Esophagus muscularis mucosa (tissue), 4 donors: Measurements from ENCODE around the gene RBPJ. TPM values are rescaled to one million over a fixed set of nuclear protein-coding genes. Genes with fewer than 3 reads are reported as not detected.

Experiments used
- DNase-seq: peaks from one replicate; pipeline ENCODE4 v3.0.0-alpha.2; 2017; ENCODE audit errors: extremely low spot score
- H3K27ac ChIP-seq, 4 donors: fragments of 200-600 bp; sonication (generic); replicated peaks in 1 of 4; 1 replicate in 3 of 4; 2 replicates in 1 of 4; pipeline ENCODE4 v1.5.1; 2016 to 2019; ENCODE audit warnings: mild to moderate bottlenecking in 1 of 4
- H3K27me3 ChIP-seq, 4 donors: fragments of 200-600 bp; sonication (generic); one replicate each; pipeline versions ENCODE4 v1.5.1 to v1.6.0; 2016 to 2019
- H3K36me3 ChIP-seq, 4 donors: fragments of 200-600 bp; sonication (generic); one replicate each; pipeline ENCODE4 v1.5.1; 2016 to 2019
- H3K4me1 ChIP-seq, 4 donors: fragments of 200-600 bp; sonication (generic); one replicate each; pipeline ENCODE4 v1.5.1; 2016 to 2019
- H3K4me3 ChIP-seq, 4 donors: fragments of 200-600 bp; sonication (generic); 1 replicate in 2 of 4; 2 replicates in 2 of 4; pipeline ENCODE4 v1.5.1; 2016 to 2019; ENCODE audit warnings: mild to moderate bottlenecking in 4 of 4, moderate library complexity in 1 of 4
- H3K9me3 ChIP-seq, 4 donors: fragments of 200-600 bp; sonication (generic); 1 replicate in 3 of 4; 2 replicates in 1 of 4; pipeline ENCODE4 v1.5.1; 2016 to 2019
- CTCF ChIP-seq, 3 experiments: fragments of 200-600 bp in 2 of 3; fragments of 450-650 bp in 1 of 3; sonication (generic) in 2 of 3; IDR thresholded peaks; one replicate each; pipeline ENCODE4 v1.5.1; 2017 to 2019; ENCODE audit warnings: antibody characterized with exemption in 3 of 3, mild to moderate bottlenecking in 2 of 3, moderate library complexity in 1 of 3
- EP300 ChIP-seq: sonication (generic); formaldehyde crosslinking; IDR thresholded peaks from one replicate; pipeline ENCODE4 v1.6.1; 2017; ENCODE audit warnings: antibody characterized with exemption
- POLR2A ChIP-seq: fragments of 450-650 bp; IDR thresholded peaks from one replicate; pipeline ENCODE4 v1.6.1; 2017; ENCODE audit warnings: antibody characterized with exemption, moderate library complexity, mild to moderate bottlenecking, low read depth
- POLR2AphosphoS5 ChIP-seq, 2 donors: sonication (generic); formaldehyde crosslinking; IDR thresholded peaks; one replicate each; pipeline ENCODE4 v1.6.1; 2017; ENCODE audit warnings: antibody characterized with exemption in 2 of 2
- WGBS: methylation state at CpG from one replicate; pipeline ENCODE4 v1.1.5; 2018; 5-methylcytosine and 5-hydroxymethylcytosine counted together
- intact Hi-C: fragments of 100-400 bp; cut with DNase I; formaldehyde crosslinking; loops from one replicate; pipeline ENCODE4 v1.15.1; 2023
- total RNA-seq, 4 donors: library from RNA; depleted of rRNA; stranded (reverse); fragments of >200 nt; gene quantifications; one replicate each; pipeline versions ENCODE4 v1.1.0 to v1.2.1, GENCODE V29; 2016

The RBPJ gene
- total RNA-seq, 4 donors from 2014 or later = 49.7 to 75.2 (median 60.8) TPM

GRCh38 chr4:26420438-26420837 is 99.6 kb downstream of the RBPJ start:
- Histone ChIP-seq H3K27me3 (no peaks in the 10 kb centered on the region), H3K4me3 (no peak overlapping the region), H3K9me3 (no peaks in the 10 kb centered on the region), H3K27ac (peak overlapping the region in 3 of 4 donors; percentile 20 to 34 (median 30)), H3K4me1 (peaks cover 0 to 32% (median 23%) of the 10 kb centered on the region in 4 donors), H3K36me3 (peaks cover 0 to 27% (median 13%) of the 10 kb centered on the region in 4 donors)
- TF ChIP-seq EP300 (no peak), CTCF (IDR thresholded peaks at IDR 0.05) (no peak), POLR2AphosphoS5 (IDR thresholded peaks at IDR 0.05) (no peak), POLR2A (no peak)
- WGBS = 77% methylated on average over 2 of the region's 2 CpGs
- no peak for DNase-seq
- intact Hi-C loops = no loop called here

DNA sequence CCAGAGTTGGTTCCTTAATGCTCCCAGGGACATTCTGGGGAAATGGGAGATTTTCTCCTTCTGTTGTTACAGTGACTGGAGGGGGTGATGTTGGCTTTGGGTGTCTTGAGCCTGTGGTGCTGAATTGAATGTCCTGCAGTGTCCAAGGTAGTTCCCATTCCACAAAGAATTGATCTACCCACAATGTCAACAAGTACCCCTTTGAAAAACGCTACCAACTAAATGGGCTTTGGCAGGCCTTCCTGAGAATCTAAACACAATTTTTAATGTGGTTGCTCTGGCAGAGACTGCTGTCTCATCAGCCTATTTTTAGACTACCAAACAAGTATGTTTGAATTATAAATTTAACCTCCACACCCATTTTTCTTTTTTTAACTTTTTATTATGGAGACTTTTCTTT is 100.1 kb downstream of the RBPJ start:
- intact Hi-C loops = no loop called here
- peaks cover 0 to 27% (median 20%) of the 10 kb centered on the region in 4 donors for H3K4me1 ChIP-seq
- WGBS = 43% methylated on average over 1 of the region's 1 CpG
- DNase-seq = no peak
- H3K9me3 ChIP-seq = no peaks in the 10 kb centered on the region
- peaks cover 0 to 28% (median 14%) of the 10 kb centered on the region in 4 donors for H3K36me3 ChIP-seq
- no peaks in the 10 kb centered on the region for H3K27me3 ChIP-seq
- TF ChIP-seq POLR2AphosphoS5 (IDR thresholded peaks at IDR 0.05) (no peak), EP300 (no peak), CTCF (IDR thresholded peaks at IDR 0.05) (no peak), POLR2A (no peak)
- H3K27ac ChIP-seq = peak overlapping the region in 3 of 4 donors; percentile 20 to 34 (median 30)
- no peak overlapping the region for H3K4me3 ChIP-seq

- H3K4me3 ChIP-seq = no peak overlapping the region
- TF ChIP-seq POLR2A = no peak
- TF ChIP-seq EP300 = no peak
- TF ChIP-seq POLR2AphosphoS5 (IDR thresholded peaks at IDR 0.05) = no peak
- TF ChIP-seq CTCF (IDR thresholded peaks at IDR 0.05) = no peak
- H3K27ac ChIP-seq = no peak overlapping the region
- intact Hi-C loops = no loop called here
- H3K27me3 ChIP-seq = no peaks in the 10 kb centered on the region
- 78% methylated on average over 2 of the region's 2 CpGs for WGBS
- H3K4me1 ChIP-seq = peaks cover 0 to 22% (median 19%) of the 10 kb centered on the region in 4 donors
- no peaks in the 10 kb centered on the region for H3K9me3 ChIP-seq
- no peak for DNase-seq
- peaks cover under 1 to 34% (median 21%) of the 10 kb centered on the region in 4 donors for H3K36me3 ChIP-seq
These were observed 103.3 kb downstream of the RBPJ start for GRCh38 chr4:26424153-26424552.

GRCh38 chr4:26424838-26425237 is 104.0 kb downstream of the RBPJ start:
- TF ChIP-seq CTCF (IDR thresholded peaks at IDR 0.05) (no peak), POLR2AphosphoS5 (IDR thresholded peaks at IDR 0.05) (no peak), POLR2A (no peak), EP300 (no peak)
- H3K4me3 ChIP-seq = no peak overlapping the region
- H3K4me1 ChIP-seq = peaks cover 0 to 22% (median 19%) of the 10 kb centered on the region in 4 donors
- no peak overlapping the region for H3K27ac ChIP-seq
- no peaks in the 10 kb centered on the region for H3K9me3 ChIP-seq
- intact Hi-C loops = no loop called here
- no peak for DNase-seq
- 100% methylated on average over 3 of the region's 3 CpGs for WGBS
- H3K27me3 ChIP-seq = no peaks in the 10 kb centered on the region
- H3K36me3 ChIP-seq = peaks cover 5 to 41% (median 24%) of the 10 kb centered on the region in 4 donors

GRCh38 chr4:26425953-26426352 is 105.1 kb downstream of the RBPJ start:
- Histone ChIP-seq H3K4me3 (no peak overlapping the region), H3K36me3 (peaks cover 10 to 52% (median 33%) of the 10 kb centered on the region in 4 donors), H3K4me1 (peaks cover 0 to 14% (median 10%) of the 10 kb centered on the region in 4 donors), H3K27me3 (no peaks in the 10 kb centered on the region), H3K9me3 (no peaks in the 10 kb centered on the region), H3K27ac (no peak overlapping the region)
- 89% methylated on average over 1 of the region's 1 CpG for WGBS
- intact Hi-C loops = no loop called here
- TF ChIP-seq EP300 (no peak), CTCF (IDR thresholded peaks at IDR 0.05) (no peak), POLR2AphosphoS5 (IDR thresholded peaks at IDR 0.05) (no peak)
- no peak for DNase-seq
